Ascending aorta (tissue), 2 donors: ENCODE measurements around the gene FBRSL1. TPM values are rescaled to one million over a fixed set of nuclear protein-coding genes. Genes with fewer than 3 reads are reported as not detected.

ENCODE experiments used
- DNase-seq, 2 donors: peaks; one replicate each; pipeline ENCODE4 v3.0.0-alpha.2; 2019; ENCODE audit warnings: low spot score in 2 of 2
- H3K27ac ChIP-seq, 2 donors: fragments of 200-600 bp; sonication (generic); one replicate each; pipeline ENCODE4 v1.5.1; 2016 to 2017; ENCODE audit warnings: mild to moderate bottlenecking in 1 of 2
- H3K27me3 ChIP-seq: fragments of 200-600 bp; sonication (generic); one replicate; pipeline ENCODE4 v1.5.1; 2017
- H3K36me3 ChIP-seq, 2 donors: fragments of 200-600 bp; sonication (generic); one replicate each; pipeline ENCODE4 v1.5.1; 2016
- H3K4me1 ChIP-seq, 2 donors: fragments of 200-600 bp; sonication (generic); one replicate each; pipeline ENCODE4 v1.5.1; 2016 to 2017; ENCODE audit warnings: mild to moderate bottlenecking in 1 of 2
- H3K4me3 ChIP-seq, 2 donors: fragments of 200-600 bp; sonication (generic); one replicate each; pipeline ENCODE4 v1.5.1; 2016 to 2017; ENCODE audit warnings: mild to moderate bottlenecking in 1 of 2
- H3K9me3 ChIP-seq, 2 donors: fragments of 200-600 bp; sonication (generic); one replicate each; pipeline ENCODE4 v1.5.1; 2016
- CTCF ChIP-seq, 3 experiments: fragments of 200-600 bp in 2 of 3; fragments of 450-650 bp in 1 of 3; sonication (generic) in 2 of 3; IDR thresholded peaks; one replicate each; pipeline ENCODE4 v1.5.1; 2016 to 2019; ENCODE audit warnings: antibody characterized with exemption in 3 of 3, mild to moderate bottlenecking in 1 of 3, moderate library complexity in 1 of 3
- intact Hi-C: fragments of 100-400 bp; cut with DNase I; formaldehyde crosslinking; loops from one replicate; pipeline ENCODE4 v1.15.1; 2023
- total RNA-seq: library from RNA; depleted of rRNA; stranded (reverse); fragments of >200 nt; gene quantifications from one replicate; pipeline ENCODE4 v1.1.0, GENCODE V29; 2016

FBRSL1 gene
- total RNA-seq, 1 donor from 2014 or later, result 40.7 TPM

- no peak overlapping the region for H3K4me3 ChIP-seq
- H3K9me3 ChIP-seq, result no peaks in the 10 kb centered on the region
- peaks cover 11 to 19% of the 10 kb centered on the region in 2 donors for H3K4me1 ChIP-seq
- DNase-seq, result no peak
- intact Hi-C loops, result no loop called here
- TF ChIP-seq CTCF (IDR thresholded peaks at IDR 0.05), result no peak
- H3K36me3 ChIP-seq, result peaks cover 20 to 33% of the 10 kb centered on the region in 2 donors
- H3K27ac ChIP-seq, result no peak overlapping the region
- H3K27me3 ChIP-seq, result no peaks in the 10 kb centered on the region
These were observed 17.9 kb downstream of the FBRSL1 start for GRCh38 chr12:132507656-132508490.

GRCh38 chr12:132508491-132508740 lies 18.5 kb downstream of the FBRSL1 start:
- Histone ChIP-seq H3K9me3 (no peaks in the 10 kb centered on the region), H3K4me1 (peaks cover 11 to 19% of the 10 kb centered on the region in 2 donors), H3K27me3 (no peaks in the 10 kb centered on the region), H3K4me3 (no peak overlapping the region), H3K27ac (no peak overlapping the region), H3K36me3 (peaks cover 20 to 33% of the 10 kb centered on the region in 2 donors)
- intact Hi-C loops, result no loop called here
- DNase-seq, result no peak
- no peak for TF ChIP-seq CTCF (IDR thresholded peaks at IDR 0.05)

GRCh38 chr12:132508860-132509732 lies 19.1 kb downstream of the FBRSL1 start:
- no peak for DNase-seq
- H3K9me3 ChIP-seq, result no peaks in the 10 kb centered on the region
- H3K4me3 ChIP-seq, result no peak overlapping the region
- TF ChIP-seq CTCF (IDR thresholded peaks at IDR 0.05), result no peak
- H3K27me3 ChIP-seq, result no peaks in the 10 kb centered on the region
- no peak overlapping the region for H3K27ac ChIP-seq
- peaks cover 11 to 19% of the 10 kb centered on the region in 2 donors for H3K4me1 ChIP-seq
- H3K36me3 ChIP-seq, result peaks cover 20 to 33% of the 10 kb centered on the region in 2 donors
- intact Hi-C loops, result no loop called here

GRCh38 chr12:132510111-132510724 lies 20.3 kb downstream of the FBRSL1 start:
- intact Hi-C loops, result no loop called here
- Histone ChIP-seq H3K27me3 (no peaks in the 10 kb centered on the region), H3K36me3 (peaks cover 20 to 40% of the 10 kb centered on the region in 2 donors), H3K4me3 (no peak overlapping the region), H3K27ac (no peak overlapping the region), H3K9me3 (no peaks in the 10 kb centered on the region), H3K4me1 (peaks cover 11 to 19% of the 10 kb centered on the region in 2 donors)
- no peak for DNase-seq
- no peak for TF ChIP-seq CTCF (IDR thresholded peaks at IDR 0.05)

GRCh38 chr12:132510746-132511477 lies 21.0 kb downstream of the FBRSL1 start:
- Histone ChIP-seq H3K36me3 (peaks cover 20 to 40% of the 10 kb centered on the region in 2 donors), H3K9me3 (no peaks in the 10 kb centered on the region), H3K27me3 (no peaks in the 10 kb centered on the region), H3K4me1 (peaks cover 6 to 12% of the 10 kb centered on the region in 2 donors), H3K4me3 (no peak overlapping the region), H3K27ac (no peak overlapping the region)
- DNase-seq, result no peak
- intact Hi-C loops, result no loop called here
- no peak for TF ChIP-seq CTCF (IDR thresholded peaks at IDR 0.05)
